HG03139 (cell line): ENCODE measurements around the gene CDK5R2.

Source experiments
- ATAC-seq: cut with Tn5 transposase; IDR thresholded peaks from one replicate; pipeline ENCODE4 v1.9.1; 2021; ENCODE audit not compliant: unreplicated experiment

Gene CDK5R2

DNA sequence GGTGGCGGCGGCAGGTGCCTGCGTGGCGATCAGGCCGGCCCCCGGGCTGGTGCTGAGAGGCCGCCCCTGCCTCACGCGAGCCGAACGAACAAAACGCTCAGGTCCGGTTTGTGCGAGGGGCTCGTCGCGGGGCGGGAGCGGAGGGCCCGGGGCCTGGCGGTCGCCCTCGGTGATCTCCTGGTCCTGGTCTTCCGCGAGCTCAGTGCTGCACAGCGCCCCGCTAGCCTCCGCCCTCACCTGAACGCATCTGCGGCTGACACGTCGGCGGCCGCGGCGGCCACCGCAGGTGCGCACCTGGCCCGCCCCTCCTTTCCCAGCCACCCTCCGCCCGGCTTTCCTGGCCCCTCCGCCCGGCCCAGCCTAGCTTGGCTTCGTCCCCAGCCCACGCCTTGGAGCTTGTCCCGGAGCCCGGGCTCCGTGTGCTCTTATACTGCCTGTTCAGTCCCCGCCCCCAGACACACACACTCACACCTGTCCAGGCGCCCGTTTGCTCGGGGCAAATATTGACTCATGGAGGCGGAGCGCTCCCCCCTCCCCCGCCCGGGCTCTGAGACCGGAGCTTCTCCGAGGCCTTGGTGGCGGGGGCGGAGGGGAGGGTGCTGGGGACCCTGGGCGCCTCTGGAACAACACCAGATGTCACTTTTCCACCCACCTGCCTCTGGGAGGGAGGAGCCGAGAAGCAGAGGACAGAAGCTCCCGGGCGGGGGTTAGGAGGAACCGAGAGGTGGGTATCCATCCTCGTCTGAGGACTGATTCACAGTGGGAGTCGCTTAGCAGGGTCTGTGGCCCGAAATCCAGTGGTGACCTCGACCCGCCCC is 42.3 kb downstream of the CDK5R2 start:
- no peak for ATAC-seq

DNA sequence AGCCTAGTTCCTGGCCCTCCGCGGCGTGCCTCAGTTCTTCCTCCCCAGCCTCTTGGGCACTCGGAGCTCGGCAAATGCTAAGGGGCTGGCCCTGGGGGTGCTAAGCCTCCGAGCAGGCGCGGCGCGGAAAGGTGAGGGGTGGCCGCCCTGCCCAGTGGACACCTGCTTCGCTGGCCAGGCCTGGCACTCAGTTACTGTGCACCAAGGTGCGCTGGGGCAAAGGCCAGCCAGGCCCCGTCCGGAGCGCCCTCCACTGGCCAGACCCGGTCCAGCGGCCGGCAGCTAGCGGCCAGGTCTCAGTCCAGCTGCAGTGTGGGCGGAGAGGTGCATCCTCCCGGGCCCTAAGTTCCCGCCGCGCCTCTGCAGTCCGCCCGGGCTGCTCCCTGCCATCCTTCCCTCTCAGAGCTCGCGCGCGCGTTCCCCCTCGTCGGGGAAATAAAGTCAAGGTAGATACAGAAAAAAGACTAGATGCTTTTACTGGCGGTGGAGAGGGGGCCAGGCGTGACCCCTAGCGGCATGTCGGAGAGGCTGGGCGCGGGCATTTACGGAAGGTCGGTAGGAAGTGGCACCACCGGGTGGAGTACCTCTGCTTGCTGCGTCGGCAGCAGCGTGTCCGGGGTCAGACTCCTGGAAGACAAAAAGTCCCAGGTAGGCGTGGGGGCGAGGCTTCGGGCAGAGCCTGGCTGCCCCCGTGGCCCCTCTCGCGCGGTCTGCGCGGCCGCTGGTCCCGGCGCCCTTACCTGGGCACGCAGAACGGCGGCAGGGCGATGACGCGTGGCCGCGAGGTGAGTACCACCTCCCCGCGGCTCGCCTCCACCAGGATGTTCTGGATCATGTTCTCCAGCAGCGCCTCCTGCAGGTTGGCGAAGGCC is 43.2 kb downstream of the CDK5R2 start:
- ATAC-seq, result no peak

DNA sequence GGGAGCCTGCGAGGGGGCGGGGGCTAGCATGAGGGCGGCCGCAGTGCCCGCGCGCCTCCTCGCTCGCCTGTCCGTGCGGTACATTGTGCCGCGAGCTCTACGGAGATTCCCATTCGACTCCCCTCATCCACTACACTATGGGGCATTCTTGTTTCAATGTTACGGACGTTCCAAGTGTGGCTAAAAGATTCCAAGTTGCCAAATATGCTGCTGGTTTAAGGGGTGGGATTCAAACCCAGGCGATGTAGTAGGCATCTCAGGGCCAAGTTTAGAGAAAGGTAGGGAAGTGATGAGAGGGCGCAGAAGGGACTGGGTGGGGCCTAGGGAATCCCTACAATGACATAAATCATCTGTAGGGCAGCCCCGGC is 43.8 kb downstream of the CDK5R2 start:
- no peak for ATAC-seq

DNA sequence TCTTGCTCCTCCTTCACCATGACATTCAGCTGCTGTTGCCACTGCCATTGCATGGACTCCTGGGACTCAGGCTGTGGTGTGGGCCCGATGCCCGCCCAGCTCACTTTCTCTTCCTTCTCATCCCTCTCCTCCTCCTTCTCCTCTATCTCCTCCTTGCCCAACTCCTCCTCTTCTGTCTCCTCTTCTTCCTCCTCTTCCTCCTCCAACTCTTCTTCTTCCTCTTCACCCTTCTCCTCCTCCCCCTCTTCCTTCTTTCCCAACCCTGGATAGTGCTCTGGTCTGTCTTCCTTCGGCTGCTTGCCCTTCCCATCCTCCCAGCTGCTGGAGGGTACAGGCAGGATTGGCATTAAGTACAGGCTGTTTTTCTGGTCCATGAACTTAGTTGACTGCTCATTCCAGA is 44.5 kb downstream of the CDK5R2 start:
- no peak for ATAC-seq

DNA sequence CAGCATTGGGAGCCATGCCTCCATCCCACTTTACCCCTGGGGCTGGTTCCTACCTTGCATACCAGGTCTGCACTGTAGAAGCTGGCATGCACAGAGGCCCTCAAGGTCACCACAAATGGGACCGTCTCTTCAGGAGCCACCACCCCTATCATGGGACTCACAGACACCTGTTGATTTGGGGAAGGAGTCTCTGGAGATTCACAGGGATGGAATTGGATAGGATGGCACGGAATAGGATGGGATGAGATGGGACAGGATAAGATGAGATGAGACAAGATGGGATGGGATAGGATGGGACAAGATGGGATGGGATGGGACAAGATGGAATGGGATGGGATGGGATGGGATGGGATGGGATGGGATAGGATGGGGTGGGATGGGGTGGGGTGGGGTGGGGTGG is 49.8 kb downstream of the CDK5R2 start:
- no peak for ATAC-seq

DNA sequence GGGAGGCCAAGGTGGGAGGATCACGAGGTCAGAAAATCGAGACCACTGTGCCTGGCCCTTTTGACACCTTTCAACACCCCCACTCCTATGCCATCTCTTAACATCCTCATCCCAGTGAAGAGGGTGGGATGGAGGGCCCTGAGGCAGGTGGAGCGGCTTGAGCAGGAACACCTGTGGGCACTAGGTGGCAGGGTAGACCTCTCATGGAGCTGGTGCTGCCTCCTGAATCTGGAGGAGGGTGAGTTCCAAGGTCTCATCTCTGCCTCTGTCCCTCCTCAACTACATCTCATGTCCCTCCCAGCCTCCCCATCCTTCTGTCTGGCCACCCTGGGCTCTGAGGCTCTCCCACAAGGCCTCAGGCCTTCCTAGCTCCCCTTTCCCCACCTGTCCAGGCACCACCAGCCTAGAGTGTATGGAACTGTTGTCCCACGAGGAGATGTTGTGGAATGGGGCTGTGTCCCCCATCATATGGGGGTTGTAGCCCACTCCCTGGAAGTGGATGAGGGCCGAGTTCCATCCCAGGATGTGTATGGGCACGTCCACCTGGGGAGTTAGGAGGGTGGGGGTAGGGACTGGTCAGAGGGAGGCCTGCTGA is 50.8 kb downstream of the CDK5R2 start:
- no peak for ATAC-seq

DNA sequence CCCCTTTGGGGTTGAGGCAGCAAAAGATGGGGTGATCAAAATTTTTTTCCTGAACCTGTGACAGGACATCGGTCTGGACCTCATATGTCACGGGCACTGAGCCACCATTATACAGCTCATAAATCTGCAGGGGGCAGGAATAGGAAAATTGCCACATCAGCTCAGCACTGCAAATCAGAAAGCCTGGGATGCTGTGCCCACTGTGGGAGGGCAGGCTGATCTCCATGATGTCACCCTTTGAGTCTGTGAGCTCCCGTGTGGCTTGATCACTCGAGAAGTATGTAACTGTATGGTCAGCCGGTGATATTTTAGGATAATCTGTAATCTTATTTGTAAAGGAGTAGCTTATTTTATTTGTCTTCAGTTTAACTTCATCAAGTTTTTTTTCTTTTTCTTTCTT is 51.4 kb downstream of the CDK5R2 start:
- ATAC-seq, result no peak
